Smooth muscle cell (in vitro differentiated cells): ENCODE data around the gene EHBP1. TPM values are rescaled to one million over a fixed set of nuclear protein-coding genes. Genes with fewer than 3 reads are reported as not detected.

Source experiments
- DNase-seq: peaks from one replicate; lab custom pipeline; 2025; ENCODE audit not compliant: unreplicated experiment; lab: John Stamatoyannopoulos, UW
- H2AFZ ChIP-seq: fragments of 200-600 bp; sonication (generic); 2 replicates; pipeline ENCODE4 v1.6.0; 2016; ENCODE audit warnings: antibody characterized with exemption, low read depth, mild to moderate bottlenecking
- H3F3A ChIP-seq: fragments of 200-600 bp; sonication (generic); 2 replicates; pipeline ENCODE4 v1.6.0; 2017; ENCODE audit warnings: antibody characterized with exemption, low read depth
- H3K27ac ChIP-seq: fragments of 200-600 bp; sonication (generic); 2 replicates; pipeline ENCODE4 v1.5.1; 2016; ENCODE audit warnings: low read depth, mild to moderate bottlenecking
- H3K27me3 ChIP-seq: fragments of 200-600 bp; sonication (generic); 2 replicates; pipeline ENCODE4 v1.6.1; 2016; ENCODE audit warnings: low read depth, mild to moderate bottlenecking
- H3K36me3 ChIP-seq: fragments of 200-600 bp; sonication (generic); 2 replicates; pipeline ENCODE4 v1.5.1; 2016; ENCODE audit warnings: low read depth
- H3K4me1 ChIP-seq: fragments of 200-600 bp; sonication (generic); 2 replicates; pipeline ENCODE4 v1.5.1; 2016; ENCODE audit warnings: low read depth
- H3K4me2 ChIP-seq: fragments of 200-600 bp; sonication (generic); 2 replicates; pipeline ENCODE4 v1.6.0; 2016; ENCODE audit warnings: mild to moderate bottlenecking
- H3K4me3 ChIP-seq: fragments of 200-600 bp; sonication (generic); 2 replicates; pipeline ENCODE4 v1.5.1; 2016; ENCODE audit warnings: mild to moderate bottlenecking
- H3K79me2 ChIP-seq: fragments of 200-600 bp; sonication (generic); 2 replicates; pipeline ENCODE4 v1.6.0; 2016; ENCODE audit warnings: low read depth, mild to moderate bottlenecking
- H3K9ac ChIP-seq: fragments of 200-600 bp; sonication (generic); 2 replicates; pipeline ENCODE4 v1.6.0; 2016; ENCODE audit warnings: low read depth
- H3K9me3 ChIP-seq: fragments of 200-600 bp; sonication (generic); replicated peaks from 2 replicates; pipeline ENCODE4 v1.5.1; 2016; ENCODE audit warnings: low read depth
- H4K20me1 ChIP-seq: fragments of 200-600 bp; sonication (generic); 2 replicates; pipeline ENCODE4 v1.6.0; 2016; ENCODE audit warnings: low read depth
- CTCF ChIP-seq: fragments of 200-600 bp; sonication (generic); IDR thresholded peaks from 2 replicates; pipeline ENCODE4 v1.5.1; 2017; ENCODE audit warnings: borderline replicate concordance, mild to moderate bottlenecking, antibody characterized with exemption; ENCODE audit not compliant: insufficient read depth, poor library complexity, severe bottlenecking
- WGBS: methylation state at CpG from one replicate; pipeline ENCODE4 v1.1.7; 2016; ENCODE audit warnings: low lambda C conversion rate; 5-methylcytosine and 5-hydroxymethylcytosine counted together
- polyA plus RNA-seq: library from polyadenylated mRNA; unstranded; fragments of >200 nt; fragmentation: Nextera tagmentation; extraction: Ambion mirVana; gene quantifications from 2 replicates; pipeline ENCODE4 v1.2.1, GENCODE V29; 2016
- total RNA-seq: library from RNA; depleted of rRNA; stranded (reverse); fragments of >200 nt; gene quantifications from 2 replicates; pipeline ENCODE4 v1.2.3, GENCODE V29; 2014

EHBP1 gene
- 45.9 and 55.7 TPM in 2 replicates for total RNA-seq
- polyA plus RNA-seq: 9.3 and 13.1 TPM in 2 replicates

GRCh38 chr2:62705007-62705829 lies at the start of gene EHBP1:
Gene EHBP1 (plus strand): TSS chr2:62705713. CDS start chr2:62707192, 1,479 bp downstream.
- Histone ChIP-seq H3K4me2 (peak within 1 kb of the TSS; percentile 93), H3K27me3 (no peaks in the 10 kb centered on the region), H3K4me3 (peak within 1 kb of the TSS; percentile 88), H2AFZ (peak within 1 kb of the TSS; percentile 94), H3F3A (peaks cover 5% of the 10 kb centered on the region), H3K36me3 (no peaks in the 10 kb centered on the region), H3K4me1 (peaks cover 33% of the 10 kb centered on the region), H3K9me3 (no peaks in the 10 kb centered on the region), H4K20me1 (peaks cover 5% of the 10 kb centered on the region), H3K79me2 (peaks cover 42% of the 10 kb centered on the region), H3K9ac (peak within 1 kb of the TSS; percentile 52), H3K27ac (peak within 1 kb of the TSS; percentile 46)
- DNase-seq: peak; percentile 93
- no peak for TF ChIP-seq CTCF
- under 1% methylated on average over 45 of the region's 45 CpGs for WGBS

- Histone ChIP-seq H3K9ac (no peak overlapping the region), H4K20me1 (no peaks in the 10 kb centered on the region), H3K27me3 (no peaks in the 10 kb centered on the region), H3K4me3 (no peak overlapping the region), H3F3A (no peaks in the 10 kb centered on the region), H3K4me1 (peaks cover 22% of the 10 kb centered on the region), H3K4me2 (no peak overlapping the region), H2AFZ (no peak overlapping the region), H3K9me3 (no peaks in the 10 kb centered on the region), H3K79me2 (no peaks in the 10 kb centered on the region), H3K36me3 (no peaks in the 10 kb centered on the region), H3K27ac (no peak overlapping the region)
- no peak for TF ChIP-seq CTCF
- DNase-seq: no peak
Measured at GRCh38 chr2:62657783-62658182, 47.7 kb upstream of the EHBP1 start.

- Histone ChIP-seq H3K9ac (no peak overlapping the region), H3K36me3 (no peaks in the 10 kb centered on the region), H3K27ac (peak overlapping the region; percentile 34), H3K79me2 (no peaks in the 10 kb centered on the region), H2AFZ (no peak overlapping the region), H3K4me1 (peaks cover 22% of the 10 kb centered on the region), H3K9me3 (no peaks in the 10 kb centered on the region), H3K4me3 (no peak overlapping the region), H4K20me1 (no peaks in the 10 kb centered on the region), H3K4me2 (no peak overlapping the region), H3K27me3 (no peaks in the 10 kb centered on the region), H3F3A (no peaks in the 10 kb centered on the region)
- no peak for TF ChIP-seq CTCF
- no peak for DNase-seq
- 78% methylated on average over 2 of the region's 2 CpGs for WGBS
Measured at GRCh38 chr2:62658891-62659290, 46.6 kb upstream of the EHBP1 start.

- H3K9ac ChIP-seq: peak overlapping the region; percentile 5
- H4K20me1 ChIP-seq: no peaks in the 10 kb centered on the region
- H3K79me2 ChIP-seq: no peaks in the 10 kb centered on the region
- no peak overlapping the region for H3K4me3 ChIP-seq
- 82% methylated on average over 2 of the region's 2 CpGs for WGBS
- H3K4me1 ChIP-seq: peaks cover 31% of the 10 kb centered on the region
- TF ChIP-seq CTCF: no peak
- no peaks in the 10 kb centered on the region for H3F3A ChIP-seq
- H3K27me3 ChIP-seq: no peaks in the 10 kb centered on the region
- no peak for DNase-seq
- no peaks in the 10 kb centered on the region for H3K9me3 ChIP-seq
- peak overlapping the region; percentile 79 for H3K27ac ChIP-seq
- H3K36me3 ChIP-seq: no peaks in the 10 kb centered on the region
- peak overlapping the region; percentile 9 for H2AFZ ChIP-seq
- H3K4me2 ChIP-seq: peak overlapping the region; percentile 50
Measured at GRCh38 chr2:62660087-62660486, 45.4 kb upstream of the EHBP1 start.
